Ovary (tissue), 9 donors: ENCODE data around the gene PLCL1. TPM values are rescaled to one million over a fixed set of nuclear protein-coding genes. Genes with fewer than 3 reads are reported as not detected.

ENCODE experiments used
- DNase-seq, 5 donors: peaks; one replicate each; pipeline ENCODE4 v3.0.0-alpha.2; 2019 to 2020
- H3K27ac ChIP-seq, 2 donors: fragments of 200-600 bp; one replicate each; pipeline versions ENCODE4 v1.5.1 to v1.8.0; 2019 to 2022
- H3K27me3 ChIP-seq: fragments of 200-600 bp; one replicate; pipeline ENCODE4 v1.8.0; 2022
- H3K36me3 ChIP-seq: fragments of 200-600 bp; sonication (generic); one replicate; pipeline ENCODE4 v1.5.1; 2019
- H3K4me1 ChIP-seq: one replicate; pipeline ENCODE4 v1.8.1; 2013; ENCODE audit warnings: mild to moderate bottlenecking, moderate library complexity; ENCODE audit not compliant: insufficient read depth
- H3K4me3 ChIP-seq: fragments of 200-600 bp; sonication (generic); one replicate; pipeline ENCODE4 v1.5.1; 2017
- H3K9me3 ChIP-seq, 2 donors: fragments of 200-600 bp in 1 of 2; sonication (generic) in 1 of 2; one replicate each; pipeline versions ENCODE4 v1.5.1 to v1.8.1; 2013 to 2019; ENCODE audit warnings: mild to moderate bottlenecking in 1 of 2, moderate library complexity in 1 of 2
- CTCF ChIP-seq, 3 donors: fragments of 450-650 bp in 2 of 3; fragments of 200-600 bp in 1 of 3; IDR thresholded peaks; one replicate each; pipeline versions ENCODE4 v1.5.1 to v1.8.0; 2016 to 2022; ENCODE audit warnings: antibody characterized with exemption in 3 of 3, mild to moderate bottlenecking in 1 of 3
- EP300 ChIP-seq: sonication (generic); formaldehyde crosslinking; IDR thresholded peaks from one replicate; pipeline ENCODE4 v1.6.1; 2017; ENCODE audit warnings: antibody characterized with exemption
- POLR2A ChIP-seq: fragments of 450-650 bp; IDR thresholded peaks from one replicate; pipeline ENCODE4 v1.6.1; 2017; ENCODE audit warnings: antibody characterized with exemption, mild to moderate bottlenecking, moderate library complexity
- WGBS, 3 donors: extraction: QIAGEN DNeasy Blood & Tissue Kit in 1 of 3; methylation state at CpG; one replicate each; pipeline versions ENCODE4 v1.1.5 to v1.1.7; 2013 to 2017; 5-methylcytosine and 5-hydroxymethylcytosine counted together
- intact Hi-C, 4 donors: fragments of 100-400 bp; cut with DNase I; formaldehyde crosslinking; loops; one replicate each; pipeline versions ENCODE4 v1.11.0 to v1.15.1; 2022 to 2023
- polyA plus RNA-seq, 2 donors: library from polyadenylated mRNA; stranded (reverse); fragments of 200-250 nt in 1 of 2; fragments of 350-450 nt in 1 of 2; fragmentation: Illumina TruSeq in 1 of 2; extraction: RNeasy Lipid Tissue Mini Kit (QIAGEN cat#74804) in 1 of 2; gene quantifications; one replicate each; pipeline ENCODE4 v1.2.3, GENCODE V29; 2013 to 2014
- total RNA-seq, 7 donors: library from RNA; depleted of rRNA in 2 of 7; stranded (reverse); fragments of >200 nt in 2 of 7; fragmentation: NEBNext Ultra II Directional in 3 of 7; extraction: Animal tissue kit (Norgen Biotek cat#: 25700) in 3 of 7; gene quantifications; one replicate each; pipeline versions ENCODE4 v1.1.0 to v1.2.4, GENCODE V29; 2016 to 2023
- donor health status: DM: no; HTN: no; CAD: no; lungs with moderate emphysema.
- donor health status: DM: no; HTN: no; CAD: no.
- donor health status: Bipolar disorder and iron deficiency.
- donor health status: DM: yes; HTN: yes; CAD: no.
- donor health status: DM: no; HTN: no; CAD: no.
- donor health status: DM: yes; HTN: yes; CAD: no.

The PLCL1 gene
- total and polyA plus RNA-seq, 9 donors: 8.4 to 17.9 (median 11.1) TPM

DNA sequence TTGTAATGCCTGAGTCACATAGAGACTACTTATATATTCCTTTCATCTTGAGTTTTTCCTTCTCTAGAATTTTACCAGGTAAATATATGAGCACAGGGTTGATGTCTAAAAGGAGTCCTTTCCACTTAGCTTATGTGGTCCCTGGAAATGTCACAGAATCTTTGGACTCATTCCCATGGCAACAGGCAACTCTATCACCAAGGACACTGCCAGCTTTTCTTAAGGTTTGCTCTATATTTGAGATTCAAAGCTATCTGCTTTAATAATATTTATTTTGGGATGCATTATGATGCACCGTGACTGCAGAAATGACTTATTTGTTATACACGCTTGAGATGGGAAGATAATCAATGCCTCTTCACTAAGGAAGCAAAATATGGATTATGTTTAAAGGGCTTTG is 363.0 kb downstream of the PLCL1 start:
- Histone ChIP-seq H3K36me3 (no peaks in the 10 kb centered on the region), H3K27ac (no peak overlapping the region), H3K4me1 (no peaks in the 10 kb centered on the region), H3K4me3 (no peak overlapping the region), H3K9me3 (no peaks in the 10 kb centered on the region), H3K27me3 (no peaks in the 10 kb centered on the region)
- WGBS, 3 donors: 68 to 82% (median 70%) methylated on average over 2 of the region's 2 CpGs
- no peak for DNase-seq
- intact Hi-C loops: no loop called here
- TF ChIP-seq CTCF (IDR thresholded peaks at IDR 0.05) (no peak), EP300 (no peak), POLR2A (no peak)

DNA sequence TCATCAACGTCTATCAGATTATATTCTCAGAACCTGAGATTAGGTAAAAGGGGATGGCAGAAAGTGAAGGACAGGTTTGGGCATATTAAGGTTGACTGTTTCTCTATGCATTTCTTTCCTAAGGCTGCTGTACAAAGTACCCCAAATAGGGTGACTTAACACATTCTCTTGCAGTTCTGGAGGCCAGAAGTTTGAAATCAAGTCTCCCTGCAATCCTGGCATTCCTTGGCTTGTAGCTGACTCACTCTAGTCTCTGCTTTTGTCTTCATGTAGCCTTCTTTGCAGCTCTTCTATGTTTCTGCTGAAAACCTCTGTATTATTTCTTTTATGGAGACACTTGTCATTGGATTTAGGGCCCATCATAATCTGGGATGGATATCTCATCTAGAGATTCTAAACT is 364.3 kb downstream of the PLCL1 start:
- no peak for DNase-seq
- intact Hi-C loops: no loop called here
- Histone ChIP-seq H3K4me3 (no peak overlapping the region), H3K9me3 (no peaks in the 10 kb centered on the region), H3K4me1 (peaks cover 1% of the 10 kb centered on the region), H3K36me3 (no peaks in the 10 kb centered on the region), H3K27me3 (no peaks in the 10 kb centered on the region), H3K27ac (no peak overlapping the region)
- TF ChIP-seq CTCF (IDR thresholded peaks at IDR 0.05) (no peak), EP300 (no peak), POLR2A (no peak)
- 81 to 97% (median 87%) methylated on average over 1 of the region's 1 CpG for WGBS, 3 donors

- Histone ChIP-seq H3K9me3 (no peaks in the 10 kb centered on the region), H3K27me3 (no peaks in the 10 kb centered on the region), H3K4me1 (peaks cover 1% of the 10 kb centered on the region), H3K36me3 (no peaks in the 10 kb centered on the region), H3K27ac (no peak overlapping the region), H3K4me3 (no peak overlapping the region)
- TF ChIP-seq CTCF (IDR thresholded peaks at IDR 0.05): peak in 1 of 3 donors; percentile 11
- TF ChIP-seq POLR2A: no peak
- no peak for TF ChIP-seq EP300
- intact Hi-C loops: no loop called here
- WGBS, 3 donors: 10 to 16% (median 14%) methylated on average over 6 of the region's 6 CpGs
- peak in 1 of 5 donors; percentile 18 for DNase-seq
Measured at GRCh38 chr2:198173242-198173641, 368.8 kb downstream of the PLCL1 start.

GRCh38 chr2:198173864-198174263 is 369.5 kb downstream of the PLCL1 start:
- intact Hi-C loops: no loop called here
- no peaks in the 10 kb centered on the region for H3K27me3 ChIP-seq
- H3K4me3 ChIP-seq: no peak overlapping the region
- DNase-seq: no peak
- no peaks in the 10 kb centered on the region for H3K36me3 ChIP-seq
- no peaks in the 10 kb centered on the region for H3K9me3 ChIP-seq
- TF ChIP-seq POLR2A: no peak
- no peak for TF ChIP-seq EP300
- TF ChIP-seq CTCF (IDR thresholded peaks at IDR 0.05): no peak
- H3K4me1 ChIP-seq: peaks cover 1% of the 10 kb centered on the region
- H3K27ac ChIP-seq: no peak overlapping the region
- 91 to 93% (median 91%) methylated on average over 2 of the region's 2 CpGs for WGBS, 3 donors
